ENCODE data around the gene POLR3E.
"Not testable (repeated sequence)": the region's sequence is repeated elsewhere in the genome, so short reads cannot be mapped to it uniquely, and the experiment has no call there.

Gene POLR3E

GRCh38 chr16:22336581-22336980, 39.4 kb downstream of the POLR3E start:
- no peak overlapping the region for H3K27ac ChIP-seq (ENCODE audit: low read length)
- H3K36me3 ChIP-seq (ENCODE audit: control insufficient read depth, insufficient read depth, low read length): peaks cover 11% of the 10 kb centered on the region
- no peaks in the 10 kb centered on the region for H3K4me1 ChIP-seq (ENCODE audit: control insufficient read depth, insufficient read depth, low read length)
- H3K4me3 ChIP-seq (ENCODE audit: low read length): no peak overlapping the region
- H3K9me3 ChIP-seq (ENCODE audit: control insufficient read depth, insufficient read depth, low read length): no peaks in the 10 kb centered on the region
- H3K27me3 ChIP-seq (ENCODE audit: control insufficient read depth, insufficient read depth, low read length): no peaks in the 10 kb centered on the region
- DNase-seq (ENCODE audit: low read depth, low spot score): no peak

DNA sequence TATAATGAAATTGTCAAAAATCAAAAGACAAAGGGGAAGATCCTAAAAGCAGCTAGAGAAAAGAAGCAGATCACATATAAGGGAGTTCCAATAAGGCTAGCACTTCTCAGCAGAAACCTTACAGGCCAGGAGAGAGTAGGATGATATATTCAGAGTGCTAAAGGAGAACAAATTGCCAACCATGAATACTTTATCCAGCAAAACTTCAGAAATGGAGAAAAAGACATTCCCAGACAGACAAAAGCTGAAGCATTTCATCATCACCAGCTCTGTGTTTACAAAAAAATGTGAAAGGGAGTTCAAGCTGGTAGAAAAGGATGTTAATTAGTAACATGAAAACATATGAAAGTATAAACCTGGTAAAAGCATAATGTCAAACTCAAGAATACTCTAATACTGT, 39.8 kb downstream of the POLR3E start:
- no peak overlapping the region for H3K4me3 ChIP-seq (ENCODE audit: low read length)
- DNase-seq (ENCODE audit: low read depth, low spot score): no peak
- no peak overlapping the region for H3K27ac ChIP-seq (ENCODE audit: low read length)
- peaks cover 11% of the 10 kb centered on the region for H3K36me3 ChIP-seq (ENCODE audit: control insufficient read depth, insufficient read depth, low read length)
- H3K9me3 ChIP-seq (ENCODE audit: control insufficient read depth, insufficient read depth, low read length): no peaks in the 10 kb centered on the region
- no peaks in the 10 kb centered on the region for H3K27me3 ChIP-seq (ENCODE audit: control insufficient read depth, insufficient read depth, low read length)
- no peaks in the 10 kb centered on the region for H3K4me1 ChIP-seq (ENCODE audit: control insufficient read depth, insufficient read depth, low read length)

DNA sequence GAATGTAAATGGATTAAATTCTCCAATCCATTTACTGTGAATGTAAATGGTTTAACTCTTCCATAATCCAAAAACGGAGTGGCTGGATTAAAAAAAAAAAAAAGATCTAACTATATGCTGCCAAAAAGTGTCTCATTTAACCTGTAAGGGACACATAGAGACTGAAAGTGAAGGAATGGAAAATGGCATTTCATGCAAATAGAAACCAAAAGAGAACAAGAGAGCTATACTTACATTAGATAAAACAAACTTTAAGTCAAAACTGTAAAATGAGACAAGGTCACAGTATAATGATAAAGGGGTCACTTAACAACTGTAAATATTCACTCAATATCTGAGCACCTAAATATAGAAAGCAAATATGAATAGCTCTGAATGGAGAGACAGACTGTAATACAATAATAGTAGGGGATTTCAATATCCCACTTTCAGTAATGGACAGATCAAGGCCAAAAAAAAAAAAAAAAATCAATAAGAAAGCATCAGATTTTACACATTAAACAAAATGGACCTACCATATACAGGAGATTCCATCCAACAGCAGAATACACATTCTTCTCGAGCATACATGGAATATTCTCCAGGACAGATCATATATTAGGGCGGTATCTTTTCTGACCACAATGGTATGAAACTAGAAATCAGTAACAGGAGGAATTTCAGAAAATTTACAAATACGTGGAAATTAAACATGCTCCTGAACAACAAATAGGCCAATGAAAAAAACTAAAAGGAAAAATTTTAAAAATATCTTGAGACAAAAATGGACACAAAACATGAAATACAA, 40.8 kb downstream of the POLR3E start:
- no peak overlapping the region for H3K27ac ChIP-seq (ENCODE audit: low read length)
- WGBS (ENCODE audit: insufficient coverage, insufficient read length): no CpG with 5 or more reads among the region's 4 CpGs

GRCh38 chr16:22340945-22341344, 43.7 kb downstream of the POLR3E start:
- no peak for DNase-seq (ENCODE audit: low read depth, low spot score)
- Histone ChIP-seq H3K36me3 (ENCODE audit: control insufficient read depth, insufficient read depth, low read length) (no peaks in the 10 kb centered on the region; the same call in none of the 2 replicates), H3K27me3 (ENCODE audit: control insufficient read depth, insufficient read depth, low read length) (no peaks in the 10 kb centered on the region), H3K4me1 (ENCODE audit: control insufficient read depth, insufficient read depth, low read length) (no peaks in the 10 kb centered on the region), H3K27ac (ENCODE audit: low read length) (no peak overlapping the region), H3K4me3 (ENCODE audit: low read length) (no peak overlapping the region), H3K9me3 (ENCODE audit: control insufficient read depth, insufficient read depth, low read length) (no peaks in the 10 kb centered on the region)

More for the DNA sequence above, 40.8 kb downstream of the POLR3E start:
- DNase-seq (ENCODE audit: low read depth, low spot score): no peak
- Histone ChIP-seq H3K4me1 (ENCODE audit: control insufficient read depth, insufficient read depth, low read length) (no peaks in the 10 kb centered on the region), H3K36me3 (ENCODE audit: control insufficient read depth, insufficient read depth, low read length) (peaks cover 11% of the 10 kb centered on the region), H3K27me3 (ENCODE audit: control insufficient read depth, insufficient read depth, low read length) (no peaks in the 10 kb centered on the region), H3K9me3 (ENCODE audit: control insufficient read depth, insufficient read depth, low read length) (no peaks in the 10 kb centered on the region), H3K4me3 (ENCODE audit: low read length) (no peak overlapping the region)

DNA sequence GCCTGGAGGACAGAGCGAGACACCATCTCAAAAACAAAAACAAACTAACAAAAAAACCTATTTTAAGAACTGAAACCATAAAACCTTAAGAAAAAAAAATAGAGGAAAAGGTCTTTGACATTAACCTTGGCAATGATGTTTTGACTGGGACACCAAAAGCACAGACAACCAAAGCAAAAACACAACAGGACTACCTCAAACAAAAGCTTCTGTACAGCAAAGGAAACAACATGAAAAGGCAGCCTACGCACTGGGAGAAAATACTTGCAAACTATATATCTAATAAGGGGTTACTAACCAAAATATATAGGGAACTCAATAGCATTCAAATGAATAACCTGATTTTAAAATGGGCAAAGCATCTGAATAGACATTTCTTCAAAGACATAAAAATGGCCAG, 44.9 kb downstream of the POLR3E start:
- Histone ChIP-seq H3K27ac (ENCODE audit: low read length) (no peak overlapping the region), H3K4me3 (ENCODE audit: low read length) (no peak overlapping the region), H3K27me3 (ENCODE audit: control insufficient read depth, insufficient read depth, low read length) (no peaks in the 10 kb centered on the region), H3K9me3 (ENCODE audit: control insufficient read depth, insufficient read depth, low read length) (no peaks in the 10 kb centered on the region), H3K4me1 (ENCODE audit: control insufficient read depth, insufficient read depth, low read length) (no peaks in the 10 kb centered on the region), H3K36me3 (ENCODE audit: control insufficient read depth, insufficient read depth, low read length) (peaks cover 6% of the 10 kb centered on the region)
- no peak for DNase-seq (ENCODE audit: low read depth, low spot score)
- no CpG with 5 or more reads among the region's 2 CpGs for WGBS (ENCODE audit: insufficient coverage, insufficient read length)

DNA sequence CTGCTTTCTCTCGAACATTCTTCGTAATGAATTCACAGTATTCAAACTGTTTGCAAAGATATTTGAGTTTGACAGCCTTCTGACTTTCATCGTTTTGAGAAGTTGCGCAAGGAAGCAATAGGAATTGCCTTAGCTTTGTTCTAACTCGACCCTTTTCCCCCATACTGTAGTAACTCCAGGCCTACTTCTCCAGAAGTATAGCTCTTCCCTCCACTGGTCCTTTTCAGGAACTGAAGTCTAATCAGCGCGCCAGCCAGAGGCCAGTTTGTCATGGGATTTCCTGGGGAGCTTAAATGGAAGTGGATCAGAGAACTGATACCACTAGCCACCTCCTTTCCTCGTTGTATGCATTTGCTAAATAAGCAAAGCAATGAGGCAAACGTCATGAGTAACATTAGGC, 49.3 kb downstream of the POLR3E start:
- no peaks in the 10 kb centered on the region for H3K9me3 ChIP-seq (ENCODE audit: control insufficient read depth, insufficient read depth, low read length)
- H3K4me3 ChIP-seq (ENCODE audit: low read length): no peak overlapping the region
- H3K27ac ChIP-seq (ENCODE audit: low read length): no peak overlapping the region
- no peak for DNase-seq (ENCODE audit: low read depth, low spot score)
- H3K36me3 ChIP-seq (ENCODE audit: control insufficient read depth, insufficient read depth, low read length): peaks cover 19% of the 10 kb centered on the region
- H3K27me3 ChIP-seq (ENCODE audit: control insufficient read depth, insufficient read depth, low read length): no peaks in the 10 kb centered on the region
- no CpG with 5 or more reads among the region's 9 CpGs for WGBS (ENCODE audit: insufficient coverage, insufficient read length)
- H3K4me1 ChIP-seq (ENCODE audit: control insufficient read depth, insufficient read depth, low read length): no peaks in the 10 kb centered on the region

GRCh38 chr16:22347100-22347820, 50.1 kb downstream of the POLR3E start:
- no peak overlapping the region for H3K4me3 ChIP-seq (ENCODE audit: low read length)
- H3K27ac ChIP-seq (ENCODE audit: low read length): no peak overlapping the region
- H3K27me3 ChIP-seq (ENCODE audit: control insufficient read depth, insufficient read depth, low read length): no peaks in the 10 kb centered on the region
- no peaks in the 10 kb centered on the region for H3K9me3 ChIP-seq (ENCODE audit: control insufficient read depth, insufficient read depth, low read length)
- H3K36me3 ChIP-seq (ENCODE audit: control insufficient read depth, insufficient read depth, low read length): peaks cover 19% of the 10 kb centered on the region
- H3K4me1 ChIP-seq (ENCODE audit: control insufficient read depth, insufficient read depth, low read length): no peaks in the 10 kb centered on the region
- DNase-seq (ENCODE audit: low read depth, low spot score): no peak
- no CpG with 5 or more reads among the region's 20 CpGs for WGBS (ENCODE audit: insufficient coverage, insufficient read length)

- Histone ChIP-seq H3K27me3 (ENCODE audit: control insufficient read depth, insufficient read depth, low read length) (no peaks in the 10 kb centered on the region), H3K9me3 (ENCODE audit: control insufficient read depth, insufficient read depth, low read length) (no peaks in the 10 kb centered on the region), H3K4me3 (ENCODE audit: low read length) (no peak overlapping the region), H3K27ac (ENCODE audit: low read length) (no peak overlapping the region), H3K4me1 (ENCODE audit: control insufficient read depth, insufficient read depth, low read length) (0 out of 2 replicates have a peak, but pooled peaks cover 1% of the 10 kb centered on the region), H3K36me3 (ENCODE audit: control insufficient read depth, insufficient read depth, low read length) (peaks cover 19% of the 10 kb centered on the region)
- WGBS (ENCODE audit: insufficient coverage, insufficient read length): no CpG with 5 or more reads among the region's 2 CpGs
- no peak for DNase-seq (ENCODE audit: low read depth, low spot score)
Observed at GRCh38 chr16:22348291-22348690, 51.1 kb downstream of the POLR3E start.

DNA sequence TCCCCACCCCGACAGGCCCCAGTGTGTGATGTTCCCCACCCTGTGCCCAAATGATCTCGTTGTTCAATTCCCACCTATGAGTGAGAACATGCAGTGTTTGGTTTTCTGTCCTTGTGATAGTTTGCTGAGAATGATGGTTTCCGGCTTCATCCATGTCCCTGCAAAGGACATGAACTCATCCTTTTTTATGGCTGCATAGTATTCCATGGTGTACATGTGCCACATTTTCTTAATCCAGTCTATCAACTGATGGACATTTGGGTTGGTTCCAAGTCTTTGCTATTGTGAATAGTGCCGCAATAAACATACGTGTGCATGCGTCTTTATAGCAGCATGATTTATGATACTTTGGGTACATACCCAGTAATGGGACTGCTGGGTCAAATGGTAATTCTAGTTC, 53.8 kb downstream of the POLR3E start:
- not testable (repeated sequence) for H3K4me1 ChIP-seq (ENCODE audit: control insufficient read depth, insufficient read depth, low read length); H3K27me3 ChIP-seq (ENCODE audit: control insufficient read depth, insufficient read depth, low read length); DNase-seq (ENCODE audit: low read depth, low spot score); H3K4me3 ChIP-seq (ENCODE audit: low read length); H3K27ac ChIP-seq (ENCODE audit: low read length); H3K9me3 ChIP-seq (ENCODE audit: control insufficient read depth, insufficient read depth, low read length)
- no CpG with 5 or more reads among the region's 6 CpGs for WGBS (ENCODE audit: insufficient coverage, insufficient read length)
- H3K36me3 ChIP-seq (ENCODE audit: control insufficient read depth, insufficient read depth, low read length): peaks cover 19% of the 10 kb centered on the region

GRCh38 chr16:22352140-22352539, 54.9 kb downstream of the POLR3E start:
- no peaks in the 10 kb centered on the region for H3K27me3 ChIP-seq (ENCODE audit: control insufficient read depth, insufficient read depth, low read length)
- no peak overlapping the region for H3K4me3 ChIP-seq (ENCODE audit: low read length)
- H3K27ac ChIP-seq (ENCODE audit: low read length): no peak overlapping the region
- no peak for DNase-seq (ENCODE audit: low read depth, low spot score)
- no peaks in the 10 kb centered on the region for H3K9me3 ChIP-seq (ENCODE audit: control insufficient read depth, insufficient read depth, low read length)
- 0 out of 2 replicates have a peak, but pooled peaks cover 3% of the 10 kb centered on the region for H3K4me1 ChIP-seq (ENCODE audit: control insufficient read depth, insufficient read depth, low read length)
- H3K36me3 ChIP-seq (ENCODE audit: control insufficient read depth, insufficient read depth, low read length): peaks cover 12% of the 10 kb centered on the region
- WGBS (ENCODE audit: insufficient coverage, insufficient read length): no CpG with 5 or more reads among the region's 6 CpGs

GRCh38 chr16:22352723-22353122, 55.5 kb downstream of the POLR3E start:
- Histone ChIP-seq H3K27me3 (ENCODE audit: control insufficient read depth, insufficient read depth, low read length) (no peaks in the 10 kb centered on the region), H3K36me3 (ENCODE audit: control insufficient read depth, insufficient read depth, low read length) (peaks cover 8% of the 10 kb centered on the region; the same call in 1 of the 2 replicates), H3K4me3 (ENCODE audit: low read length) (no peak overlapping the region), H3K27ac (ENCODE audit: low read length) (no peak overlapping the region), H3K4me1 (ENCODE audit: control insufficient read depth, insufficient read depth, low read length) (0 out of 2 replicates have a peak, but pooled peaks cover 3% of the 10 kb centered on the region), H3K9me3 (ENCODE audit: control insufficient read depth, insufficient read depth, low read length) (no peaks in the 10 kb centered on the region)
- no CpG with 5 or more reads among the region's 5 CpGs for WGBS (ENCODE audit: insufficient coverage, insufficient read length)
- DNase-seq (ENCODE audit: low read depth, low spot score): no peak
